Caco-2 (cell line): ENCODE results near the gene FKBP1B. TPM values are rescaled to one million over a fixed set of nuclear protein-coding genes. Genes with fewer than 3 reads are reported as not detected.

Experiments used
- BruUV-seq: library from RNA; stranded (reverse); fragments of 400-500 nt; replicated peaks from 2 replicates; lab custom pipeline; 2021; lab: Mats Ljungman, UMichigan
- CTCF ChIA-PET: fragments of 300-600 bp; sonication (Branson Sonifier 250); formaldehyde crosslinking; loops from one replicate; lab custom pipeline; 2022; ENCODE audit warnings: antibody characterized with exemption; lab: Charles Lee
- POLR2A ChIA-PET: fragments of 300-600 bp; sonication (Branson Sonifier 250); formaldehyde crosslinking; loops from one replicate; lab custom pipeline; 2022; ENCODE audit warnings: antibody characterized with exemption; lab: Charles Lee
- DNase-seq, 2 experiments: peaks; one replicate each; pipeline versions ENCODE4 v3.0.0 to v3.0.0-alpha.2; 2020 to 2022
- H3K27me3 ChIP-seq: replicated peaks from 2 replicates; pipeline ENCODE4 v1.6.0; 2011; ENCODE audit warnings: low read length; ENCODE audit not compliant: control insufficient read depth, insufficient read depth
- H3K36me3 ChIP-seq: 2 replicates; pipeline ENCODE4 v1.5.1; 2011; ENCODE audit warnings: low read length; ENCODE audit not compliant: control insufficient read depth, insufficient read depth
- H3K4me1 ChIP-seq: fragments of 250-450 bp; sonication (Bioruptor Pico); 2 replicates; pipeline ENCODE4 v1.5.1; 2020; ENCODE audit warnings: mild to moderate bottlenecking
- H3K4me3 ChIP-seq: 2 replicates; pipeline ENCODE4 v1.5.1; 2011; ENCODE audit warnings: low read depth, mild to moderate bottlenecking, control low read depth, low read length
- H3K9me3 ChIP-seq: fragments of 250-450 bp; sonication (Bioruptor Pico); 2 replicates; pipeline ENCODE4 v1.5.1; 2020; ENCODE audit warnings: mild to moderate bottlenecking, moderate library complexity
- H3K27ac Mint-ChIP-seq: one replicate; pipeline ENCODE4 v1.8.0; 2022; ENCODE audit warnings: mixed read lengths; ENCODE audit not compliant: unreplicated experiment
- H3K27me3 Mint-ChIP-seq: one replicate; pipeline ENCODE4 v1.8.0; 2022; ENCODE audit warnings: mixed read lengths; ENCODE audit not compliant: insufficient read depth, unreplicated experiment
- H3K36me3 Mint-ChIP-seq: one replicate; pipeline ENCODE4 v1.8.0; 2022; ENCODE audit warnings: mild to moderate bottlenecking, mixed read lengths; ENCODE audit not compliant: insufficient read depth, unreplicated experiment
- H3K4me1 Mint-ChIP-seq: one replicate; pipeline ENCODE4 v1.8.0; 2022; ENCODE audit warnings: low read depth, mixed read lengths; ENCODE audit not compliant: unreplicated experiment
- H3K4me3 Mint-ChIP-seq: one replicate; pipeline ENCODE4 v1.8.0; 2022; ENCODE audit warnings: mild to moderate bottlenecking, moderate library complexity, mixed read lengths; ENCODE audit not compliant: unreplicated experiment
- H3K9me3 Mint-ChIP-seq: one replicate; pipeline ENCODE4 v1.8.0; 2022; ENCODE audit warnings: mixed read lengths; ENCODE audit not compliant: unreplicated experiment
- intact Hi-C: fragments of 100-400 bp; cut with micrococcal nuclease; formaldehyde crosslinking; loops from one replicate; pipeline ENCODE4 v1.10.0; 2022; ENCODE audit not compliant: unreplicated experiment
- total RNA-seq: library from RNA; stranded (reverse); gene quantifications from 2 replicates; pipeline ENCODE4 v1.2.3, GENCODE V29; 2022
- TF ChIP-seq, protein P1 (sequence below), 2 experiments: fragments of 200-600 bp in 1 of 2; IDR thresholded peaks; 1 replicate in 1 of 2; 2 replicates in 1 of 2; pipeline versions ENCODE4 v1.5.1 to v1.8.0; 2011 to 2022; ENCODE audit warnings: antibody characterized with exemption in 1 of 2, control low read depth in 1 of 2, inconsistent platforms in 1 of 2, low read depth in 1 of 2, low read length in 1 of 2, mild to moderate bottlenecking in 1 of 2, moderate library complexity in 1 of 2; ENCODE audit not compliant: insufficient read depth in 1 of 2, severe bottlenecking in 1 of 2, unreplicated experiment in 1 of 2

Gene FKBP1B
- total RNA-seq, 1 experiment from 2014 or later, result 3.2 TPM

DNA sequence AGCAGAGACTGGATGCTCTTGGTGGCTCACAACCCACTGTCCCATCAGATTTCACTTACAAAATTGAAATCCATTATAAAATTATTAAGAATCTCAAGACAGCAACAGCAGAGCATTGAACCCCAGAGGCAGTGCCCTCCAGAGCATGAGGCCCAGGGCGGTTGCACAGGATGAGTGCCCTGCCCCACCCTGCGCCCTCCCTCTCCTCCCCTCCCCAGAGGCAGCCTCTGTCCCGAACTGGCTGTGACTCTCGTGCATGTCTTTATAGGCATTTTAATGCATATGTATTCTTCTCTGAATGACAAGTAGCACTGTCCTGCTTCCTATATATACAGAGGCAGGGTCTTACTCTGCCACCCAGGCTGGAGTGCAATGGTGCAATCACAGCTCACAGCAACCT is 29.3 kb upstream of the FKBP1B start:
- Mint-ChIP-seq H3K36me3 (peaks cover 7% of the 10 kb centered on the region), H3K27ac (no peak overlapping the region), H3K9me3 (no peaks in the 10 kb centered on the region), H3K27me3 (no peaks in the 10 kb centered on the region), H3K4me3 (no peak overlapping the region), H3K4me1 (peaks cover 9% of the 10 kb centered on the region)
- Histone ChIP-seq H3K9me3 (no peaks in the 10 kb centered on the region), H3K4me1 (peaks cover 16% of the 10 kb centered on the region), H3K4me3 (no peak overlapping the region), H3K36me3 (peaks cover 2% of the 10 kb centered on the region; the same call in 1 of the 2 replicates), H3K27me3 (no peaks in the 10 kb centered on the region)
- no peak for DNase-seq
- intact Hi-C loops, result no loop called here
- CTCF ChIA-PET, result interaction anchor here (0.6 kb wide), 1 partner anchor 156 kb away, joined by 3 read pairs; no protein-coding TSS in a partner anchor
- TF ChIP-seq, protein P1, sequence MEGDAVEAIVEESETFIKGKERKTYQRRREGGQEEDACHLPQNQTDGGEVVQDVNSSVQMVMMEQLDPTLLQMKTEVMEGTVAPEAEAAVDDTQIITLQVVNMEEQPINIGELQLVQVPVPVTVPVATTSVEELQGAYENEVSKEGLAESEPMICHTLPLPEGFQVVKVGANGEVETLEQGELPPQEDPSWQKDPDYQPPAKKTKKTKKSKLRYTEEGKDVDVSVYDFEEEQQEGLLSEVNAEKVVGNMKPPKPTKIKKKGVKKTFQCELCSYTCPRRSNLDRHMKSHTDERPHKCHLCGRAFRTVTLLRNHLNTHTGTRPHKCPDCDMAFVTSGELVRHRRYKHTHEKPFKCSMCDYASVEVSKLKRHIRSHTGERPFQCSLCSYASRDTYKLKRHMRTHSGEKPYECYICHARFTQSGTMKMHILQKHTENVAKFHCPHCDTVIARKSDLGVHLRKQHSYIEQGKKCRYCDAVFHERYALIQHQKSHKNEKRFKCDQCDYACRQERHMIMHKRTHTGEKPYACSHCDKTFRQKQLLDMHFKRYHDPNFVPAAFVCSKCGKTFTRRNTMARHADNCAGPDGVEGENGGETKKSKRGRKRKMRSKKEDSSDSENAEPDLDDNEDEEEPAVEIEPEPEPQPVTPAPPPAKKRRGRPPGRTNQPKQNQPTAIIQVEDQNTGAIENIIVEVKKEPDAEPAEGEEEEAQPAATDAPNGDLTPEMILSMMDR (IDR thresholded peaks at IDR 0.05; ENCODE audit: insufficient read depth in 1 of 2, low read depth in 1 of 2, low read length in 1 of 2, severe bottlenecking in 1 of 2, unreplicated experiment in 1 of 2), result no peak
- BruUV-seq, result no TSS peak
- POLR2A ChIA-PET, result no interaction called here

DNA sequence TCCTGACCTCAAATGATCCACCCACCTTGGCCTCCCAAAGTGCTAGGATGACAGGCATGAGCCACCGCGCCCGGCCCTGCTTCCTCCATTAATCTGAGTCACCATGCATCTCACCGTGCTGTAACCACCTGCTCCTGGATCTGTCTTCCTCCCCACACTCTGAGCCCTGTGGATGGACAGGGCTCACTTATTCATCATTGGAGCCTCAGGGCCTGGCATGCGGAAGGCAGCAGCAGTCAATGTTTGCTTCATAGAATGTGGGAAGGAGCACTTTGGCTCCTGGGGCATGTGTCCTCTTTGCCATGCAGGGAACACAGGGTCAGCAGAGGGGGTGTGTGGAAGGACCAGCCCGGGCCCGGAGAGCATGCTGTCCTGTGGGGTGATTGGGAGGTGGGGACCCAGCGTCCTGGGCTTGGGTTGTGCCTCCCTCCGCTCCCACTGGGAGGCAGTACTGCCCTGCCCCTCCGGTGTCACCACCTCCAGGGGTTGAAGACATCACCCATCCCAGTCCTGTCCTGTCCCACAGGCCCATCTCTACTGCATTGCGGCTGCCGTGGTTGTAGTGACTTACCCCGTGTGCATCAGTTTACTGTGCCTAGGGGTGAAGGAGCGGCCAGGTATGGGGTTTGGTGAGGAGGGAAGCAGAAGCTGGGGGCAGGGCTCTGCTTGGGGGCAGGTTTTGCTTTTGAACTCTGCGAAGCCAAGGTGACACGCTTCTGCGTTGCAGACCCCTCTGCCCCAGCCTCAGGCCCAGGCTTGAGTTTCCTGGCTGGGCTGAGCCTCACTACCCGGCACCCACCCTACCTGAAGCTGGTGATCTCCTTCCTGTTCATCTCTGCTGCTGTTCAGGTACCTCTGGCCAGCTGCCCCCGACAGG is 28.2 kb upstream of the FKBP1B start:
- Histone ChIP-seq H3K27me3 (no peaks in the 10 kb centered on the region), H3K36me3 (peaks cover 2% of the 10 kb centered on the region; the same call in 1 of the 2 replicates), H3K4me3 (no peak overlapping the region), H3K4me1 (peaks cover 7% of the 10 kb centered on the region), H3K9me3 (no peaks in the 10 kb centered on the region)
- TF ChIP-seq, protein P1 (IDR thresholded peaks at IDR 0.05; ENCODE audit: insufficient read depth in 1 of 2, low read depth in 1 of 2, low read length in 1 of 2, severe bottlenecking in 1 of 2, unreplicated experiment in 1 of 2), result peak; percentile 33 to 73
- peak in 1 of 2 experiments; percentile 66 for DNase-seq
- H3K9me3 Mint-ChIP-seq, result no peaks in the 10 kb centered on the region
- no peak overlapping the region for H3K27ac Mint-ChIP-seq
- peaks cover 2% of the 10 kb centered on the region for H3K4me1 Mint-ChIP-seq
- ChIA-PET CTCF (interaction anchor here (0.6 kb wide), 1 partner anchor 155 kb away, joined by 3 read pairs; no protein-coding TSS in a partner anchor), POLR2A (no interaction called here)
- intact Hi-C loops, result loop anchor here (1.0 kb wide), 3 partner anchors 40 to 140 kb away; partner anchors contain the start of gene TP53I3
- H3K36me3 Mint-ChIP-seq, result peaks cover 7% of the 10 kb centered on the region
- BruUV-seq, result no TSS peak
- H3K4me3 Mint-ChIP-seq, result no peak overlapping the region
- no peaks in the 10 kb centered on the region for H3K27me3 Mint-ChIP-seq

DNA sequence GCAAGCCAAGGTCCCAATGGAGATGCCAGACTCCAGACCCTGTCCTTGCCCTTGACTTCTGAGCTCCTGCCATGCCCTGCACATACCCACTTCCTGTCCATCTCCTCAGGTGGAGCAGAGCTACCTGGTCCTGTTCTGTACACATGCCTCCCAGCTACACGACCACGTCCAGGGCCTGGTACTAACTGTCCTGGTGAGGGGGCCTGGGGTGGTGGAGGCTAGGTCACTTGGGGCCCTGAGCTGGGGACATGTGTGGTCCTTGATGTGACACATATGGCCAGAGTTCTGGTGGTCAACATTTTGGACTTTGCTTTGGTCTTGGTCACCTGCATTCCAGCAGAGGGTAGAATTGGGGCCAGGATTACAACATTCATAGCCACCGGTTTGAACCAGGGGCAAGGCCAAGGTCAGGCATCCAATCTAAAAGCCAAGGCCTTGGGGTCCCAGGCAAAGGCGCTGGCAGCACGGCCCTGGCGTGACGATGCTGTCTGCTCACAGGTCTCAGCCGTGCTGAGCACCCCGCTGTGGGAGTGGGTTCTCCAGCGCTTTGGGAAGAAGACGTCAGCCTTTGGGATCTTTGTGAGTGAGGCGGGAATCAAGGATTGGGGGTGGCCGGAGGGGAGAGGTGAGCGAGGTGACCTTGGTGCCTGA is 27.1 kb upstream of the FKBP1B start:
- Mint-ChIP-seq H3K4me1 (no peaks in the 10 kb centered on the region), H3K27me3 (no peaks in the 10 kb centered on the region), H3K36me3 (peaks cover 7% of the 10 kb centered on the region), H3K27ac (no peak overlapping the region), H3K4me3 (no peak overlapping the region), H3K9me3 (no peaks in the 10 kb centered on the region)
- H3K27me3 ChIP-seq, result no peaks in the 10 kb centered on the region
- POLR2A ChIA-PET, result no interaction called here
- no peak for DNase-seq
- peaks cover 2% of the 10 kb centered on the region; the same call in 1 of the 2 replicates for H3K36me3 ChIP-seq
- H3K4me1 ChIP-seq, result no peaks in the 10 kb centered on the region
- intact Hi-C loops, result no loop called here
- H3K4me3 ChIP-seq, result no peak overlapping the region
- no TSS peak for BruUV-seq
- CTCF ChIA-PET, result no interaction called here
- H3K9me3 ChIP-seq, result no peaks in the 10 kb centered on the region
- TF ChIP-seq, protein P1 (IDR thresholded peaks at IDR 0.05; ENCODE audit: insufficient read depth in 1 of 2, low read depth in 1 of 2, low read length in 1 of 2, severe bottlenecking in 1 of 2, unreplicated experiment in 1 of 2), result no peak
